Measurements from ENCODE around the gene AIFM2.

Gene AIFM2

GRCh38 chr10:70142555-70142954 is 9.9 kb upstream of the AIFM2 start:
- ChIA-PET CTCF (interaction anchor here (0.6 kb wide), 2 partner anchors 75 to 192 kb away, joined by 3 read pairs; no protein-coding TSS in a partner anchor), POLR2A (no interaction called here)
- no peak for TF ChIP-seq NFRKB (IDR thresholded peaks at IDR 0.05)
- no peak for TF ChIP-seq CTBP1 (IDR thresholded peaks at IDR 0.05; ENCODE audit: borderline replicate concordance)
- TF ChIP-seq BHLHE40 (IDR thresholded peaks at IDR 0.05; ENCODE audit: borderline replicate concordance), result no peak
- TF ChIP-seq FOXK2 (IDR thresholded peaks at IDR 0.05), result no peak
- TF ChIP-seq TARDBP (IDR thresholded peaks at IDR 0.05), result no peak
- no peak for TF ChIP-seq HDGF (IDR thresholded peaks at IDR 0.05; ENCODE audit: borderline replicate concordance)
- no peak for TF ChIP-seq ELF4 (IDR thresholded peaks at IDR 0.05)
- TF ChIP-seq PKNOX1 (IDR thresholded peaks at IDR 0.05), result no peak
- TF ChIP-seq SUZ12 (IDR thresholded peaks at IDR 0.05), result no peak
- no peak for TF ChIP-seq FOXA1 (IDR thresholded peaks at IDR 0.05)
- TF ChIP-seq ARNT (IDR thresholded peaks at IDR 0.05), result no peak
- no peak for TF ChIP-seq SP1 (IDR thresholded peaks at IDR 0.05)
- TF ChIP-seq L3MBTL2 (conservative IDR thresholded peaks at IDR 0.05), result no peak
- no peak for TF ChIP-seq FOXM1 (IDR thresholded peaks at IDR 0.05; ENCODE audit: borderline replicate concordance)
- no peak for TF ChIP-seq LEF1 (IDR thresholded peaks at IDR 0.05; ENCODE audit: borderline replicate concordance)
- no peak for TF ChIP-seq ZNF384 (IDR thresholded peaks at IDR 0.05)
- no peak for DNase-seq (ENCODE audit: extremely low spot score)

- ChIA-PET POLR2A (interaction anchor here (1.2 kb wide), 1 partner anchor 88 kb away, joined by 3 read pairs; the partner anchor contains the start of gene MACROH2A2), CTCF (interaction anchor here (1.9 kb wide), 1 partner anchor 24 kb away, joined by 6 read pairs; no protein-coding TSS in a partner anchor)
Observed at GRCh38 chr10:70140297-70140696, 7.7 kb upstream of the AIFM2 start.

GRCh38 chr10:70139997-70140250 is 7.3 kb upstream of the AIFM2 start:
- DNase-seq (ENCODE audit: extremely low spot score), result no peak
- ChIA-PET CTCF (interaction anchor here (1.9 kb wide), 1 partner anchor 24 kb away, joined by 6 read pairs; no protein-coding TSS in a partner anchor), POLR2A (interaction anchor here (1.2 kb wide), 1 partner anchor 88 kb away, joined by 3 read pairs; the partner anchor contains the start of gene MACROH2A2)
- TF ChIP-seq FOXM1 (IDR thresholded peaks at IDR 0.05; ENCODE audit: borderline replicate concordance) (no peak), LEF1 (IDR thresholded peaks at IDR 0.05; ENCODE audit: borderline replicate concordance) (no peak), NFRKB (IDR thresholded peaks at IDR 0.05) (no peak), ARNT (IDR thresholded peaks at IDR 0.05) (no peak), SUZ12 (IDR thresholded peaks at IDR 0.05) (no peak), FOXA1 (IDR thresholded peaks at IDR 0.05) (no peak), SP1 (IDR thresholded peaks at IDR 0.05) (no peak), ZNF384 (IDR thresholded peaks at IDR 0.05) (no peak), HDGF (IDR thresholded peaks at IDR 0.05; ENCODE audit: borderline replicate concordance) (no peak), FOXK2 (IDR thresholded peaks at IDR 0.05) (no peak), L3MBTL2 (conservative IDR thresholded peaks at IDR 0.05) (no peak), TARDBP (IDR thresholded peaks at IDR 0.05) (no peak), PKNOX1 (IDR thresholded peaks at IDR 0.05) (no peak), BHLHE40 (IDR thresholded peaks at IDR 0.05; ENCODE audit: borderline replicate concordance) (no peak), ELF4 (IDR thresholded peaks at IDR 0.05) (no peak), CTBP1 (IDR thresholded peaks at IDR 0.05; ENCODE audit: borderline replicate concordance) (no peak)

More at GRCh38 chr10:70140297-70140696, 7.7 kb upstream of the AIFM2 start:
- TF ChIP-seq FOXM1 (IDR thresholded peaks at IDR 0.05; ENCODE audit: borderline replicate concordance) (no peak), NFRKB (IDR thresholded peaks at IDR 0.05) (no peak), ZNF384 (IDR thresholded peaks at IDR 0.05) (no peak), CTBP1 (IDR thresholded peaks at IDR 0.05; ENCODE audit: borderline replicate concordance) (no peak)
- no peak for DNase-seq (ENCODE audit: extremely low spot score)

- no peak for TF ChIP-seq HDGF (IDR thresholded peaks at IDR 0.05; ENCODE audit: borderline replicate concordance)
- no peak for DNase-seq (ENCODE audit: extremely low spot score)
- ChIA-PET CTCF (interaction anchor here (1.9 kb wide), 1 partner anchor 23 kb away, joined by 6 read pairs; no protein-coding TSS in a partner anchor), POLR2A (interaction anchor here (1.2 kb wide), 1 partner anchor 87 kb away, joined by 3 read pairs; the partner anchor contains the start of gene MACROH2A2)
Observed at GRCh38 chr10:70139151-70139996, 6.7 kb upstream of the AIFM2 start.

GRCh38 chr10:70137927-70138883 is 5.6 kb upstream of the AIFM2 start:
- POLR2A ChIA-PET, result interaction anchor here (1.2 kb wide), 1 partner anchor 8 kb away, joined by 5 read pairs; the partner anchor contains the start of gene TYSND1
- CTCF ChIA-PET, result interaction anchor here (0.8 kb wide), 1 partner anchor 8 kb away, joined by 3 read pairs; the partner anchor contains the start of gene TYSND1
- no peak for TF ChIP-seq PKNOX1 (IDR thresholded peaks at IDR 0.05)
- TF ChIP-seq HDGF (IDR thresholded peaks at IDR 0.05; ENCODE audit: borderline replicate concordance), result no peak
- no peak for TF ChIP-seq TARDBP (IDR thresholded peaks at IDR 0.05)
- TF ChIP-seq ZNF384 (IDR thresholded peaks at IDR 0.05), result no peak
- TF ChIP-seq L3MBTL2 (conservative IDR thresholded peaks at IDR 0.05), result no peak
- no peak for TF ChIP-seq ELF4 (IDR thresholded peaks at IDR 0.05)
- TF ChIP-seq SP1 (IDR thresholded peaks at IDR 0.05), result no peak
- no peak for TF ChIP-seq CTBP1 (IDR thresholded peaks at IDR 0.05; ENCODE audit: borderline replicate concordance)
- TF ChIP-seq FOXK2 (IDR thresholded peaks at IDR 0.05), result no peak
- no peak for TF ChIP-seq NFRKB (IDR thresholded peaks at IDR 0.05)
- no peak for TF ChIP-seq LEF1 (IDR thresholded peaks at IDR 0.05; ENCODE audit: borderline replicate concordance)
- TF ChIP-seq ARNT (IDR thresholded peaks at IDR 0.05), result no peak
- TF ChIP-seq SUZ12 (IDR thresholded peaks at IDR 0.05), result no peak
- no peak for DNase-seq (ENCODE audit: extremely low spot score)

Data from HEK293T (cell line).